GOT3 (cell line): ENCODE data around the gene SYT3.
"Not testable (repeated sequence)": the region's sequence is repeated elsewhere in the genome, so short reads cannot be mapped to it uniquely, and the experiment has no call there.

Experiments used
- DNase-seq: peaks from one replicate; lab custom pipeline; 2025; ENCODE audit warnings: mixed read lengths; lab: John Stamatoyannopoulos, UW

SYT3 gene

GRCh38 chr19:50602935-50603334 is 36.7 kb downstream of the SYT3 start:
- DNase-seq = no peak

GRCh38 chr19:50602496-50602895 is 37.2 kb downstream of the SYT3 start:
- no peak for DNase-seq

GRCh38 chr19:50602089-50602422 is 37.6 kb downstream of the SYT3 start:
- no peak for DNase-seq

- no peak for DNase-seq
These were observed 38.1 kb downstream of the SYT3 start for GRCh38 chr19:50601407-50602088.

- no peak for DNase-seq
These were observed 40.3 kb downstream of the SYT3 start for GRCh38 chr19:50599427-50599826.

- no peak for DNase-seq
These were observed 49.5 kb downstream of the SYT3 start for GRCh38 chr19:50590191-50590590.

GRCh38 chr19:50581795-50582660 is 57.7 kb downstream of the SYT3 start:
- not testable (repeated sequence) for DNase-seq

GRCh38 chr19:50580970-50581634 is 58.6 kb downstream of the SYT3 start:
- DNase-seq = no peak

- no peak for DNase-seq
These were observed 59.4 kb downstream of the SYT3 start for GRCh38 chr19:50580240-50580639.

GRCh38 chr19:50576769-50577168 is 62.9 kb downstream of the SYT3 start:
- DNase-seq = not testable (repeated sequence)

GRCh38 chr19:50573741-50574461 is 65.8 kb downstream of the SYT3 start:
- DNase-seq = no peak
